DOHH2 (cell line): ENCODE measurements around the gene DHRS11.

Source experiments
- H3F3A ChIP-seq: fragments of 200-600 bp; sonication (generic), shearing (Covaris generic); 2 replicates; pipeline ENCODE4 v1.6.0; 2016; ENCODE audit warnings: antibody characterized with exemption, mild to moderate bottlenecking; ENCODE audit not compliant: control insufficient read depth, insufficient read depth
- H3K27ac ChIP-seq: fragments of 200-600 bp; sonication (generic); 2 replicates; pipeline ENCODE4 v1.5.1; 2014; ENCODE audit warnings: low read depth, mild to moderate bottlenecking, low read length, moderate library complexity
- H3K27me3 ChIP-seq: fragments of 200-600 bp; sonication (generic); 2 replicates; pipeline ENCODE4 v1.6.1; 2014; ENCODE audit warnings: mild to moderate bottlenecking, low read length, mixed read lengths; ENCODE audit not compliant: control insufficient read depth
- H3K36me3 ChIP-seq: fragments of 200-600 bp; sonication (generic); 2 replicates; pipeline ENCODE4 v1.6.1; 2014; ENCODE audit warnings: mild to moderate bottlenecking, low read length, moderate library complexity, mixed read lengths; ENCODE audit not compliant: control insufficient read depth
- H3K4me1 ChIP-seq: fragments of 200-600 bp; sonication (generic); 2 replicates; pipeline ENCODE4 v1.6.1; 2014; ENCODE audit warnings: mild to moderate bottlenecking, low read length, mixed read lengths; ENCODE audit not compliant: control insufficient read depth
- H3K4me2 ChIP-seq: fragments of 200-600 bp; sonication (generic); 2 replicates; pipeline ENCODE4 v1.6.0; 2014; ENCODE audit warnings: mild to moderate bottlenecking, low read length, moderate library complexity
- H3K4me3 ChIP-seq: fragments of 200-600 bp; sonication (generic); 2 replicates; pipeline ENCODE4 v1.5.1; 2014; ENCODE audit warnings: mild to moderate bottlenecking, low read length, mixed read lengths
- H3K79me2 ChIP-seq: fragments of 200-600 bp; sonication (generic); 2 replicates; pipeline ENCODE4 v1.6.1; 2014; ENCODE audit warnings: mild to moderate bottlenecking, low read length, mixed read lengths; ENCODE audit not compliant: control insufficient read depth
- H3K9me2 ChIP-seq: fragments of 200-600 bp; sonication (generic); replicated peaks from 2 replicates; pipeline ENCODE4 v1.6.1; 2014; ENCODE audit warnings: mild to moderate bottlenecking, low read length, mixed read lengths; ENCODE audit not compliant: control insufficient read depth
- H3K9me3 ChIP-seq: fragments of 200-600 bp; sonication (generic); 2 replicates; pipeline ENCODE4 v1.6.1; 2014; ENCODE audit warnings: antibody characterized with exemption, low read length, mixed read lengths; ENCODE audit not compliant: control insufficient read depth, insufficient read depth
- H4K20me1 ChIP-seq: fragments of 200-600 bp; sonication (generic); 2 replicates; pipeline ENCODE4 v1.6.0; 2014; ENCODE audit warnings: low read depth, mild to moderate bottlenecking, antibody characterized with exemption, low read length, moderate library complexity; ENCODE audit not compliant: control insufficient read depth, insufficient read depth
- CTCF ChIP-seq: fragments of 200-600 bp; sonication (generic); IDR thresholded peaks from one replicate; pipeline ENCODE4 v1.5.1; 2014; ENCODE audit warnings: antibody characterized with exemption, mild to moderate bottlenecking, low read depth, low read length; ENCODE audit not compliant: poor library complexity, severe bottlenecking
- EZH2phosphoT487 ChIP-seq: fragments of 200-600 bp; sonication (generic); IDR thresholded peaks from 2 replicates; pipeline ENCODE4 v1.6.1; 2017; ENCODE audit warnings: borderline replicate concordance, mild to moderate bottlenecking, antibody characterized with exemption, low read length, moderate library complexity, mixed read lengths

DHRS11 gene

GRCh38 chr17:36597226-36597625 is 5.5 kb downstream of the DHRS11 start:
- H3K4me3 ChIP-seq, result no peak overlapping the region
- peaks cover 8% of the 10 kb centered on the region for H3K79me2 ChIP-seq
- H3K27me3 ChIP-seq, result no peaks in the 10 kb centered on the region; the same call in 1 of the 2 replicates
- H3K4me1 ChIP-seq, result peaks cover 24% of the 10 kb centered on the region
- TF ChIP-seq EZH2phosphoT487, result no peak
- no peak for TF ChIP-seq CTCF
- H3K27ac ChIP-seq, result no peak overlapping the region
- no peak overlapping the region for H3K4me2 ChIP-seq
- H3K9me3 ChIP-seq, result no peaks in the 10 kb centered on the region
- H3F3A ChIP-seq, result no peaks in the 10 kb centered on the region
- no peaks in the 10 kb centered on the region for H3K9me2 ChIP-seq
- H4K20me1 ChIP-seq, result peaks cover 8% of the 10 kb centered on the region; the same call in 1 of the 2 replicates
- peaks cover 7% of the 10 kb centered on the region for H3K36me3 ChIP-seq

GRCh38 chr17:36597866-36598777 is 6.4 kb downstream of the DHRS11 start:
- Histone ChIP-seq H3K4me1 (peaks cover 18% of the 10 kb centered on the region), H3F3A (no peaks in the 10 kb centered on the region), H3K79me2 (peaks cover 17% of the 10 kb centered on the region), H3K36me3 (peaks cover 13% of the 10 kb centered on the region), H3K27ac (no peak overlapping the region), H3K9me2 (no peaks in the 10 kb centered on the region), H3K9me3 (no peaks in the 10 kb centered on the region), H4K20me1 (no peaks in the 10 kb centered on the region; the same call in 1 of the 2 replicates), H3K27me3 (no peaks in the 10 kb centered on the region), H3K4me2 (no peak overlapping the region), H3K4me3 (no peak overlapping the region)
- TF ChIP-seq EZH2phosphoT487 (no peak), CTCF (no peak)

- Histone ChIP-seq H3K27ac (no peak overlapping the region), H3K36me3 (peaks cover 17% of the 10 kb centered on the region), H3K4me3 (no peak overlapping the region), H3F3A (no peaks in the 10 kb centered on the region), H3K27me3 (no peaks in the 10 kb centered on the region), H3K4me2 (no peak overlapping the region), H3K9me3 (no peaks in the 10 kb centered on the region), H3K79me2 (peaks cover 26% of the 10 kb centered on the region), H3K4me1 (peaks cover 21% of the 10 kb centered on the region), H4K20me1 (peaks cover 4% of the 10 kb centered on the region; the same call in 1 of the 2 replicates), H3K9me2 (no peaks in the 10 kb centered on the region)
- TF ChIP-seq EZH2phosphoT487 (no peak), CTCF (no peak)
Measured at GRCh38 chr17:36598951-36599401, 7.3 kb downstream of the DHRS11 start.
